GF-D8 (cell line): ENCODE measurements around the gene URI1.
"Not testable (repeated sequence)": the region's sequence is repeated elsewhere in the genome, so short reads cannot be mapped to it uniquely, and the experiment has no call there.

ENCODE experiments used
- DNase-seq: peaks from one replicate; lab custom pipeline; 2025; lab: John Stamatoyannopoulos, UW

Gene URI1

GRCh38 chr19:29941828-29942403, at the start of gene URI1:
Gene URI1, plus strand, starts transcription at chr19:29942239. Its CDS starts 309 bp downstream, at chr19:29942548.
- DNase-seq = peak; percentile 65

GRCh38 chr19:29893606-29894284, 48.3 kb upstream of the URI1 start:
- peak; percentile 88 for DNase-seq

GRCh38 chr19:29896802-29897201, 45.2 kb upstream of the URI1 start:
- DNase-seq = no peak

GRCh38 chr19:29897466-29897865, 44.6 kb upstream of the URI1 start:
- DNase-seq = no peak

- no peak for DNase-seq
These were observed 38.0 kb upstream of the URI1 start for GRCh38 chr19:29904017-29904416.

- DNase-seq = no peak
These were observed 32.8 kb upstream of the URI1 start for GRCh38 chr19:29908963-29909944.

- no peak for DNase-seq
These were observed 27.1 kb upstream of the URI1 start for GRCh38 chr19:29914933-29915332.

- DNase-seq = not testable (repeated sequence)
These were observed 26.2 kb upstream of the URI1 start for GRCh38 chr19:29915832-29916231.

GRCh38 chr19:29917911-29918310, 24.1 kb upstream of the URI1 start:
- DNase-seq = no peak

GRCh38 chr19:29918891-29919290, 23.1 kb upstream of the URI1 start:
- DNase-seq = no peak

GRCh38 chr19:29922972-29923371, 19.1 kb upstream of the URI1 start:
- no peak for DNase-seq

GRCh38 chr19:29923653-29924052, 18.4 kb upstream of the URI1 start:
- DNase-seq = no peak

- DNase-seq = no peak
These were observed 16.0 kb upstream of the URI1 start for GRCh38 chr19:29926031-29926430.

GRCh38 chr19:29926801-29927200, 15.2 kb upstream of the URI1 start:
- DNase-seq = no peak

GRCh38 chr19:29927944-29928625, 14.0 kb upstream of the URI1 start:
- no peak for DNase-seq

GRCh38 chr19:29928831-29929230, 13.2 kb upstream of the URI1 start:
- no peak for DNase-seq

GRCh38 chr19:29934257-29934656, 7.8 kb upstream of the URI1 start:
- DNase-seq = no peak

GRCh38 chr19:29934781-29935180, 7.3 kb upstream of the URI1 start:
- DNase-seq = no peak

GRCh38 chr19:29936409-29936808, 5.6 kb upstream of the URI1 start:
- no peak for DNase-seq

GRCh38 chr19:29939628-29940027, 2.4 kb upstream of the URI1 start:
- no peak for DNase-seq

GRCh38 chr19:29940971-29941585, 961 bp upstream of the URI1 start:
- DNase-seq = no peak
